Activated T-helper 17 cell treated with anti-CD3 and anti-CD28 coated beads, Interleukin-2, amount 50 U/mL, for 72 hours (primary cell): ENCODE data around the gene SIGLEC14. TPM values are rescaled to one million over a fixed set of nuclear protein-coding genes. Genes with fewer than 3 reads are reported as not detected.
"Not testable (repeated sequence)": the region's sequence is repeated elsewhere in the genome, so short reads cannot be mapped to it uniquely, and the experiment has no call there.

ENCODE experiments used
- ATAC-seq: fragments of 150-1000 bp; cut with Tn5 transposase; replicated peaks from 2 replicates; pipeline ENCODE4 v1.10.0; 2021; ENCODE audit warnings: mild to moderate bottlenecking, moderate library complexity
- H3K27ac Mint-ChIP-seq: one replicate; pipeline ENCODE4 v1.8.0; 2022; ENCODE audit warnings: mixed read lengths
- H3K27me3 Mint-ChIP-seq: one replicate; pipeline ENCODE4 v1.8.0; 2022; ENCODE audit warnings: mixed read lengths
- H3K36me3 Mint-ChIP-seq: one replicate; pipeline ENCODE4 v1.8.0; 2022; ENCODE audit warnings: low read depth, mild to moderate bottlenecking, mixed read lengths
- H3K4me1 Mint-ChIP-seq: one replicate; pipeline ENCODE4 v1.8.0; 2022; ENCODE audit warnings: mixed read lengths
- H3K4me3 Mint-ChIP-seq: one replicate; pipeline ENCODE4 v1.8.0; 2022; ENCODE audit warnings: mild to moderate bottlenecking, mixed read lengths
- H3K9me3 Mint-ChIP-seq: one replicate; pipeline ENCODE4 v1.8.0; 2022; ENCODE audit warnings: mixed read lengths
- total RNA-seq, 2 donors: library from RNA; stranded (reverse); gene quantifications; one replicate each; pipeline ENCODE4 v1.2.3, GENCODE V29; 2022

The SIGLEC14 gene
- not detected for total RNA-seq

- not testable (repeated sequence) for ATAC-seq, H3K27ac Mint-ChIP-seq, H3K4me1 Mint-ChIP-seq, H3K4me3 Mint-ChIP-seq, H3K9me3 Mint-ChIP-seq, H3K36me3 Mint-ChIP-seq
- H3K27me3 Mint-ChIP-seq, result peaks cover 30% of the 10 kb centered on the region
Observed at GRCh38 chr19:51646730-51647129, at the start of gene SIGLEC14. Gene SIGLEC14 (minus strand): TSS chr19:51646825. CDS start chr19:51646759, 66 bp downstream.

- no peak overlapping the region for H3K27ac Mint-ChIP-seq
- H3K9me3 Mint-ChIP-seq, result no peaks in the 10 kb centered on the region
- H3K36me3 Mint-ChIP-seq, result peaks cover 4% of the 10 kb centered on the region
- no peak overlapping the region for H3K4me3 Mint-ChIP-seq
- H3K27me3 Mint-ChIP-seq, result no peaks in the 10 kb centered on the region
- H3K4me1 Mint-ChIP-seq, result peaks cover 14% of the 10 kb centered on the region
- no peak for ATAC-seq
Observed at GRCh38 chr19:51695702-51696315, 49.2 kb upstream of the SIGLEC14 start.

- Mint-ChIP-seq H3K9me3 (no peaks in the 10 kb centered on the region), H3K36me3 (peaks cover 8% of the 10 kb centered on the region), H3K4me1 (peaks cover 14% of the 10 kb centered on the region), H3K4me3 (no peak overlapping the region), H3K27ac (no peak overlapping the region), H3K27me3 (no peaks in the 10 kb centered on the region)
- no peak for ATAC-seq
Observed at GRCh38 chr19:51695088-51695487, 48.5 kb upstream of the SIGLEC14 start.

GRCh38 chr19:51694318-51695085 is 47.9 kb upstream of the SIGLEC14 start:
- no peaks in the 10 kb centered on the region for H3K27me3 Mint-ChIP-seq
- no peaks in the 10 kb centered on the region for H3K9me3 Mint-ChIP-seq
- ATAC-seq, result no peak
- H3K4me1 Mint-ChIP-seq, result peaks cover 14% of the 10 kb centered on the region
- peaks cover 10% of the 10 kb centered on the region for H3K36me3 Mint-ChIP-seq
- H3K27ac Mint-ChIP-seq, result peak overlapping the region; percentile 6
- no peak overlapping the region for H3K4me3 Mint-ChIP-seq

GRCh38 chr19:51693819-51694218 is 47.2 kb upstream of the SIGLEC14 start:
- peaks cover 10% of the 10 kb centered on the region for H3K36me3 Mint-ChIP-seq
- no peak for ATAC-seq
- H3K27me3 Mint-ChIP-seq, result no peaks in the 10 kb centered on the region
- no peak overlapping the region for H3K4me3 Mint-ChIP-seq
- H3K4me1 Mint-ChIP-seq, result peaks cover 14% of the 10 kb centered on the region
- no peaks in the 10 kb centered on the region for H3K9me3 Mint-ChIP-seq
- H3K27ac Mint-ChIP-seq, result peak overlapping the region; percentile 6

- Mint-ChIP-seq H3K27me3 (no peaks in the 10 kb centered on the region), H3K9me3 (no peaks in the 10 kb centered on the region), H3K4me1 (peaks cover 20% of the 10 kb centered on the region), H3K4me3 (no peak within 1 kb of the TSS), H3K27ac (peak within 1 kb of the TSS; percentile 12), H3K36me3 (peaks cover 11% of the 10 kb centered on the region)
- no peak for ATAC-seq
Observed at GRCh38 chr19:51693260-51693659, 46.6 kb upstream of the SIGLEC14 start, which contains the start of gene SPACA6. Gene SPACA6 (plus strand): TSS chr19:51693330. CDS start chr19:51693527, 197 bp downstream.

- no peak overlapping the region for H3K27ac Mint-ChIP-seq
- H3K4me1 Mint-ChIP-seq, result peaks cover 20% of the 10 kb centered on the region
- peaks cover 11% of the 10 kb centered on the region for H3K36me3 Mint-ChIP-seq
- H3K27me3 Mint-ChIP-seq, result no peaks in the 10 kb centered on the region
- H3K9me3 Mint-ChIP-seq, result no peaks in the 10 kb centered on the region
- ATAC-seq, result no peak
- H3K4me3 Mint-ChIP-seq, result no peak overlapping the region
Observed at GRCh38 chr19:51692468-51692867, 45.8 kb upstream of the SIGLEC14 start.

- ATAC-seq, result no peak
- Mint-ChIP-seq H3K27ac (peak overlapping the region; percentile 79), H3K27me3 (no peaks in the 10 kb centered on the region), H3K9me3 (no peaks in the 10 kb centered on the region), H3K36me3 (peaks cover 11% of the 10 kb centered on the region), H3K4me1 (peaks cover 20% of the 10 kb centered on the region), H3K4me3 (peak overlapping the region; percentile 87)
Observed at GRCh38 chr19:51691584-51692428, 45.2 kb upstream of the SIGLEC14 start.

- peak overlapping the region; percentile 79 for H3K27ac Mint-ChIP-seq
Observed at GRCh38 chr19:51691074-51691583, 44.5 kb upstream of the SIGLEC14 start.

GRCh38 chr19:51690454-51691073 is 43.9 kb upstream of the SIGLEC14 start:
- Mint-ChIP-seq H3K36me3 (peaks cover 11% of the 10 kb centered on the region), H3K27me3 (no peaks in the 10 kb centered on the region), H3K27ac (peak overlapping the region; percentile 94), H3K4me1 (peaks cover 20% of the 10 kb centered on the region), H3K9me3 (no peaks in the 10 kb centered on the region), H3K4me3 (peak overlapping the region; percentile 87)
- ATAC-seq, result peak; percentile 83

More at GRCh38 chr19:51691074-51691583, 44.5 kb upstream of the SIGLEC14 start:
- Mint-ChIP-seq H3K4me1 (peaks cover 20% of the 10 kb centered on the region), H3K4me3 (peak overlapping the region; percentile 87), H3K27me3 (no peaks in the 10 kb centered on the region), H3K36me3 (peaks cover 11% of the 10 kb centered on the region), H3K9me3 (no peaks in the 10 kb centered on the region)
- no peak for ATAC-seq

- Mint-ChIP-seq H3K27ac (peak overlapping the region; percentile 94), H3K4me3 (peak overlapping the region; percentile 87), H3K4me1 (peaks cover 20% of the 10 kb centered on the region), H3K36me3 (peaks cover 11% of the 10 kb centered on the region), H3K9me3 (peaks cover 2% of the 10 kb centered on the region), H3K27me3 (no peaks in the 10 kb centered on the region)
- peak; percentile 14 for ATAC-seq
Observed at GRCh38 chr19:51689751-51690453, 43.3 kb upstream of the SIGLEC14 start.

GRCh38 chr19:51688671-51689571 is 42.3 kb upstream of the SIGLEC14 start:
- Mint-ChIP-seq H3K36me3 (peaks cover 11% of the 10 kb centered on the region), H3K4me3 (peak overlapping the region; percentile 87), H3K27me3 (no peaks in the 10 kb centered on the region), H3K4me1 (peaks cover 19% of the 10 kb centered on the region), H3K9me3 (peaks cover 5% of the 10 kb centered on the region), H3K27ac (peak overlapping the region; percentile 84)
- ATAC-seq, result peak; percentile 68
